ENCODE data around the gene MAST4. TPM values are rescaled to one million over a fixed set of nuclear protein-coding genes. Genes with fewer than 3 reads are reported as not detected.

The MAST4 gene
- total RNA-seq, 2 donors from 2014 or later: 11.0 to 11.5 TPM

DNA sequence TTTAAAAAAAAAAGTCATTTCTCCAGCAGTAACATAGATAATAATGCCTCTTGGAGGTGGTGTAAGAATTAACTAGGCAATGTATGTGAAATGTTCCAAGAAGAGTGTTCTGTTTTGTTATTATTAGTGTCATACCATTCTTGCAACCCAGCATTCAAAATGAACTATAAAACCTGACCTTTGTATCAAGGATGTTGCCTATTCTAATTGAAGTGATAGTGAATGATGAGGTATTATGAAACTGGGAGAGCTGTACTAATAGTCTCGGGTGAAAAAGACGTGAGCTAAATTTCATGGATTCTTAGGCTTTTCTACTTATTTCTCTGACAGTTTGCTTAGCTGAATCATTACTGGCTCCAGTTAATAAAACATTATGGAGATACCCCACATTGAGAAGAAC lies 375.8 kb downstream of the MAST4 start:
- Mint-ChIP-seq H3K36me3 (ENCODE audit: low read depth) (no peaks in the 10 kb centered on the region), H3K4me3 (no peak overlapping the region), H3K27me3 (ENCODE audit: insufficient read depth) (no peaks in the 10 kb centered on the region), H3K9me3 (no peaks in the 10 kb centered on the region), H3K4me1 (peaks cover 6% of the 10 kb centered on the region), H3K27ac (no peak overlapping the region)
- no peak for DNase-seq
- peaks cover 20% of the 10 kb centered on the region for H3K27me3 ChIP-seq (ENCODE audit: control insufficient read depth, insufficient read depth, low read length, poor library complexity, severe bottlenecking)
- H3K36me3 ChIP-seq (ENCODE audit: control insufficient read depth, insufficient read depth, low read length): no peaks in the 10 kb centered on the region
- no peak overlapping the region for H3K27ac ChIP-seq (ENCODE audit: low read depth, low read length)
- TF ChIP-seq, protein P1, sequence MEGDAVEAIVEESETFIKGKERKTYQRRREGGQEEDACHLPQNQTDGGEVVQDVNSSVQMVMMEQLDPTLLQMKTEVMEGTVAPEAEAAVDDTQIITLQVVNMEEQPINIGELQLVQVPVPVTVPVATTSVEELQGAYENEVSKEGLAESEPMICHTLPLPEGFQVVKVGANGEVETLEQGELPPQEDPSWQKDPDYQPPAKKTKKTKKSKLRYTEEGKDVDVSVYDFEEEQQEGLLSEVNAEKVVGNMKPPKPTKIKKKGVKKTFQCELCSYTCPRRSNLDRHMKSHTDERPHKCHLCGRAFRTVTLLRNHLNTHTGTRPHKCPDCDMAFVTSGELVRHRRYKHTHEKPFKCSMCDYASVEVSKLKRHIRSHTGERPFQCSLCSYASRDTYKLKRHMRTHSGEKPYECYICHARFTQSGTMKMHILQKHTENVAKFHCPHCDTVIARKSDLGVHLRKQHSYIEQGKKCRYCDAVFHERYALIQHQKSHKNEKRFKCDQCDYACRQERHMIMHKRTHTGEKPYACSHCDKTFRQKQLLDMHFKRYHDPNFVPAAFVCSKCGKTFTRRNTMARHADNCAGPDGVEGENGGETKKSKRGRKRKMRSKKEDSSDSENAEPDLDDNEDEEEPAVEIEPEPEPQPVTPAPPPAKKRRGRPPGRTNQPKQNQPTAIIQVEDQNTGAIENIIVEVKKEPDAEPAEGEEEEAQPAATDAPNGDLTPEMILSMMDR (conservative IDR thresholded peaks at IDR 0.05): no peak
- H3K9ac ChIP-seq (ENCODE audit: extremely low read depth, low read length, poor library complexity, severe bottlenecking): no peak overlapping the region
- H3K9me3 ChIP-seq (ENCODE audit: control insufficient read depth, low read length): no peaks in the 10 kb centered on the region
- no peak overlapping the region for H3K4me3 ChIP-seq (ENCODE audit: low read length)
- 95 to 100% methylated on average over 2 of the region's 2 CpGs for WGBS, 2 experiments (ENCODE audit: insufficient coverage in 1 of 2, insufficient read length in 1 of 2)
- peaks cover 7% of the 10 kb centered on the region for H3K4me1 ChIP-seq (ENCODE audit: control insufficient read depth, insufficient read depth, low read length)

GRCh38 chr5:66974256-66974655 lies 378.1 kb downstream of the MAST4 start:
- Histone ChIP-seq H3K27me3 (ENCODE audit: control insufficient read depth, insufficient read depth, low read length, poor library complexity, severe bottlenecking) (peaks cover 38% of the 10 kb centered on the region), H3K9ac (ENCODE audit: extremely low read depth, low read length, poor library complexity, severe bottlenecking) (no peak overlapping the region), H3K4me3 (ENCODE audit: low read length) (no peak overlapping the region), H3K27ac (ENCODE audit: low read depth, low read length) (no peak overlapping the region), H3K9me3 (ENCODE audit: control insufficient read depth, low read length) (no peaks in the 10 kb centered on the region), H3K36me3 (ENCODE audit: control insufficient read depth, insufficient read depth, low read length) (no peaks in the 10 kb centered on the region), H3K4me1 (ENCODE audit: control insufficient read depth, insufficient read depth, low read length) (peaks cover 7% of the 10 kb centered on the region)
- Mint-ChIP-seq H3K27me3 (ENCODE audit: insufficient read depth) (peaks cover 6% of the 10 kb centered on the region), H3K4me3 (no peak overlapping the region), H3K4me1 (peaks cover 6% of the 10 kb centered on the region), H3K36me3 (ENCODE audit: low read depth) (no peaks in the 10 kb centered on the region), H3K27ac (no peak overlapping the region), H3K9me3 (no peaks in the 10 kb centered on the region)
- TF ChIP-seq, protein P1 (conservative IDR thresholded peaks at IDR 0.05): no peak
- 93 to 95% methylated on average over 6 of the region's 6 CpGs for WGBS, 2 experiments (ENCODE audit: insufficient coverage in 1 of 2, insufficient read length in 1 of 2)
- no peak for DNase-seq

DNA sequence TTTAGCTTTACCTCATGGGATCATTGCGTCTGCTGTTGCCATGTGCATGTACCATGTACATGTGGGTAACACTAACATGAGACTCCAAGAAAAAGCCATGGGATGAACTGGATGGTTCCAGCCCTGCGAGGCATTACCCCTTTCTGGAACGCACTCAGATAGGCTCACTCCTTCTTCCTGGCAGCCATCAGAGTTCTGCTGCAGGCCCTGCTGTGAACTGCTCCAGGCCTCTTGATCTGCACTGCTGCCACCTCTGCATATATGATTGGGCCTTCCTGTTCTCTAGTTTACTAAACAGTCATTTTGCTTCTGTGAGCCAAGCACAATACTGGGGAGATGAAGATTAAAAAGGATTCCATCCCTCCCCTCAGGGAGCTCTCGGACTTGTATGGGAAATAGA lies 379.9 kb downstream of the MAST4 start:
- Mint-ChIP-seq H3K27ac (no peak overlapping the region), H3K9me3 (no peaks in the 10 kb centered on the region), H3K27me3 (ENCODE audit: insufficient read depth) (peaks cover 6% of the 10 kb centered on the region), H3K4me1 (peaks cover 13% of the 10 kb centered on the region), H3K36me3 (ENCODE audit: low read depth) (no peaks in the 10 kb centered on the region), H3K4me3 (no peak overlapping the region)
- no peaks in the 10 kb centered on the region for H3K36me3 ChIP-seq (ENCODE audit: control insufficient read depth, insufficient read depth, low read length)
- H3K4me1 ChIP-seq (ENCODE audit: control insufficient read depth, insufficient read depth, low read length): peaks cover 13% of the 10 kb centered on the region
- TF ChIP-seq, protein P1 (conservative IDR thresholded peaks at IDR 0.05): no peak
- no peaks in the 10 kb centered on the region for H3K9me3 ChIP-seq (ENCODE audit: control insufficient read depth, low read length)
- WGBS, 2 experiments (ENCODE audit: insufficient coverage in 1 of 2, insufficient read length in 1 of 2): 89 to 90% methylated on average over 3 to 4 of the region's 4 CpGs
- no peak overlapping the region for H3K9ac ChIP-seq (ENCODE audit: extremely low read depth, low read length, poor library complexity, severe bottlenecking)
- no peak for DNase-seq
- no peak overlapping the region for H3K4me3 ChIP-seq (ENCODE audit: low read length)
- H3K27ac ChIP-seq (ENCODE audit: low read depth, low read length): no peak overlapping the region
- peaks cover 42% of the 10 kb centered on the region for H3K27me3 ChIP-seq (ENCODE audit: control insufficient read depth, insufficient read depth, low read length, poor library complexity, severe bottlenecking)

All from endodermal cell (in vitro differentiated cells).